Neural crest cell (in vitro differentiated cells): Measurements from ENCODE around the gene R3HDM4. TPM values are rescaled to one million over a fixed set of nuclear protein-coding genes. Genes with fewer than 3 reads are reported as not detected.
"Not testable (repeated sequence)": the region's sequence is repeated elsewhere in the genome, so short reads cannot be mapped to it uniquely, and the experiment has no call there.

ENCODE experiments used
- DNase-seq: peaks from one replicate; pipeline ENCODE4 v3.0.0; 2021; ENCODE audit warnings: low read depth, mixed read lengths, low spot score
- H3K27ac Mint-ChIP-seq: one replicate; pipeline ENCODE4 v1.8.0; 2021; ENCODE audit warnings: mild to moderate bottlenecking, mixed read lengths; ENCODE audit not compliant: unreplicated experiment
- H3K27me3 Mint-ChIP-seq: 2 replicates; pipeline ENCODE4 v1.8.0; 2021; ENCODE audit warnings: low read depth, mild to moderate bottlenecking, mixed read lengths
- H3K36me3 Mint-ChIP-seq: 2 replicates; pipeline ENCODE4 v1.8.0; 2021; ENCODE audit warnings: low read depth, mild to moderate bottlenecking, mixed read lengths
- H3K4me1 Mint-ChIP-seq: 2 replicates; pipeline ENCODE4 v1.8.0; 2021; ENCODE audit warnings: mixed read lengths
- H3K4me3 Mint-ChIP-seq: one replicate; pipeline ENCODE4 v1.8.0; 2021; ENCODE audit warnings: mild to moderate bottlenecking, mixed read lengths
- H3K9me3 Mint-ChIP-seq: 2 replicates; pipeline ENCODE4 v1.8.0; 2021; ENCODE audit warnings: mixed read lengths
- long read RNA-seq: library from polyadenylated mRNA; unstranded; transcript quantifications from one replicate; pipeline ENCODE4 v2.0.0, GENCODE V29; 2020
- total RNA-seq: library from RNA; stranded (reverse); gene quantifications from 2 replicates; pipeline ENCODE4 v1.2.1, GENCODE V29; 2021
- TF ChIP-seq, protein P1 (sequence below): fragments of 200-600 bp; sonication (generic); conservative IDR thresholded peaks from 2 replicates; pipeline ENCODE4 v1.5.0; 2021; ENCODE audit warnings: antibody characterized with exemption, mild to moderate bottlenecking

R3HDM4 gene
- total RNA-seq = 47.7 and 50.9 TPM in 2 replicates
- long read RNA-seq = 0 reads

DNA sequence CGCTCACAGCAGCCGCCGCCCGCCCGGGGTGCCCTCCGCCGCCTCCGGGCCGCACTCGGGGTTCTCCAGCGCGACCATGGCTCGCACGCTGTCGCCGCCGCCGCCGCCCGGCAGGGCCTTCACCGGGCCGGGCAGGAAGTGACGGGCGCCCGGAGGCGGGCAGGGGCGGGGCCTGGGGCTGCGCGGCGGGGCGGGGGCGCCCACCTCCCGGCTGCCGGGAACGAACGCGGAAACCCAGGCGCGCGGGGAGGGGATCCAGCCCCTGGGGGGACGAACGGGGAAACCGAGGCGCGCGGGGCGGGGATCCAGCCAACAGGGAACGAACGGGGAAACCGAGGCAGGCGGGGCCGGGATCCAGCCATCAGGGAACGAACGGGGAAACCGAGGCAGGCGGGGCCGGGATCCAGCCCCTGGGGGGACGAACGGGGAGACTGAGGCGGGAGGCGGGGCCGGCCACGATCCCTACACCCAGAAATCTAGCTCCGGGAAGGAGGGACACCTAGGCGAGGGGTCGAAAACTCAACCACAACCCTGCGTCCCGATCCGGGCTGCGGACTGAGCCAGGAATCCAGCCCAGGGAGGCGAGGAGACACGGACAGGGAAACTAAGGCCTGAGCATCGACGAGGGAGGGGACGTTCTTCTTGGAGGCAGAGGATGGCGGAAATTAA, at the start of gene R3HDM4:
TSS of gene R3HDM4 (minus strand) at position 140 of the 669 bp plus-strand sequence. CDS start at position 78, 62 bp downstream.
- H3K9me3 Mint-ChIP-seq = no peaks in the 10 kb centered on the region
- H3K4me1 Mint-ChIP-seq = no peaks in the 10 kb centered on the region
- H3K27me3 Mint-ChIP-seq = peaks cover 14% of the 10 kb centered on the region
- peak within 1 kb of the TSS; percentile 6 for H3K27ac Mint-ChIP-seq
- DNase-seq = peak; percentile 61
- peak within 1 kb of the TSS; percentile 85 for H3K4me3 Mint-ChIP-seq
- no peaks in the 10 kb centered on the region for H3K36me3 Mint-ChIP-seq
- TF ChIP-seq, protein P1, sequence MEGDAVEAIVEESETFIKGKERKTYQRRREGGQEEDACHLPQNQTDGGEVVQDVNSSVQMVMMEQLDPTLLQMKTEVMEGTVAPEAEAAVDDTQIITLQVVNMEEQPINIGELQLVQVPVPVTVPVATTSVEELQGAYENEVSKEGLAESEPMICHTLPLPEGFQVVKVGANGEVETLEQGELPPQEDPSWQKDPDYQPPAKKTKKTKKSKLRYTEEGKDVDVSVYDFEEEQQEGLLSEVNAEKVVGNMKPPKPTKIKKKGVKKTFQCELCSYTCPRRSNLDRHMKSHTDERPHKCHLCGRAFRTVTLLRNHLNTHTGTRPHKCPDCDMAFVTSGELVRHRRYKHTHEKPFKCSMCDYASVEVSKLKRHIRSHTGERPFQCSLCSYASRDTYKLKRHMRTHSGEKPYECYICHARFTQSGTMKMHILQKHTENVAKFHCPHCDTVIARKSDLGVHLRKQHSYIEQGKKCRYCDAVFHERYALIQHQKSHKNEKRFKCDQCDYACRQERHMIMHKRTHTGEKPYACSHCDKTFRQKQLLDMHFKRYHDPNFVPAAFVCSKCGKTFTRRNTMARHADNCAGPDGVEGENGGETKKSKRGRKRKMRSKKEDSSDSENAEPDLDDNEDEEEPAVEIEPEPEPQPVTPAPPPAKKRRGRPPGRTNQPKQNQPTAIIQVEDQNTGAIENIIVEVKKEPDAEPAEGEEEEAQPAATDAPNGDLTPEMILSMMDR = no peak

DNA sequence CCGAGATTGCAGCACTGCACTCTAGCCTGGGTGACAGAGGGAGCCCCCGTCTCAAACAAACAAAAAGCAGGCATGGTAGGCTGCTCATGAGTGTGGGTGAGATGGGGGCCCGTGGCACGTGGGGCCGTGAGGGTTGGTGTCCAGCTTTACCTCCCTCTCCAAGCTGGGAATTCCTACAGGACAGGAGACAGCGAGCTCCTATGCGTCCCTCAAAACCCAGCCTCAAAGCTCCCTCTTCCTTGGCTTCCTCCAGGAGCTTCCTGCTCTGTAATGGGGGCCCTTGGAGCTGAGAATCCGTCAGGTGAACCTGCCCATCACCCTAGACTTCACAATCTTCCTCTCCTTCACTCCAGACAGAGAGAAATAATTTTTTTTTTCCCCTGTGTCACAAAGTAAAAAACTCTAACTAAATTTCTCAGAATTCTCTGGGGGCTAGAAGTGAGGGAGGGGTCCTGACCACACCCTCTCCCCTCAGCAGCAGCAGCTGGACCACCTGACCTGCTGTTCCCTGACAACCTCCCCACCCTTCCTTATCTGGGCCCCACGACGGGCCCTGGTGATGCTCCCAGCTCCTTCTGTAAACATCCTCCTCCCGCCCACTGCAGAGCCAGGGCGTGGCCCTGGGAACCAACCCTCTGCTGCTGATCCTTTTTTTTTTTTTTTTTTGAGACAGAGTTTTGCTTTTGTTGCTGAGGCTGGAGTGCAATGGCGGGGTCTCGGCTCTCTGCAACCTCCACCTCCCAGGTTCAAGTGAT, 49.0 kb upstream of the R3HDM4 start:
- Mint-ChIP-seq H3K4me1 (peaks cover 9% of the 10 kb centered on the region), H3K9me3 (no peaks in the 10 kb centered on the region), H3K36me3 (peaks cover 13% of the 10 kb centered on the region), H3K27me3 (peaks cover 9% of the 10 kb centered on the region), H3K4me3 (no peak overlapping the region), H3K27ac (no peak overlapping the region)
- DNase-seq = no peak
- TF ChIP-seq, protein P1 = no peak

DNA sequence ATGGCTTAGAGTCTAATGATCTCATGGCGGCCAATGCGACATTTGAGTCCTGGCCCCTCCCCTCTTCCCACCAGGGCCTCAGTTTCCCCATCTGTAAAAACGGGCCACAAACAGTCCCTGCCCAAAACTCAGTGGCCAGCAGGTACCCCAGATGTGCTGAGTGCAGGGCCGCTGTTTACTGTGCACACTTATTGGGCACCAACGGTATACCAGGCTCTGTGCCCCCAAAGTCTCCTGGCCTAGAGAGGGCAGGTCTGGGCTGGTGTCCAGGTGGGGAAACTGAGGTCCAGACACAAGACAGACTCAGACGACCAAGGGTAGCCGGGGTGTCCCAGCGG, 47.6 kb upstream of the R3HDM4 start:
- DNase-seq = no peak
- Mint-ChIP-seq H3K27ac (peak overlapping the region; percentile 19), H3K36me3 (peaks cover 7% of the 10 kb centered on the region), H3K27me3 (peaks cover 15% of the 10 kb centered on the region), H3K9me3 (no peaks in the 10 kb centered on the region), H3K4me1 (peaks cover 16% of the 10 kb centered on the region), H3K4me3 (no peak overlapping the region)
- TF ChIP-seq, protein P1 = no peak

DNA sequence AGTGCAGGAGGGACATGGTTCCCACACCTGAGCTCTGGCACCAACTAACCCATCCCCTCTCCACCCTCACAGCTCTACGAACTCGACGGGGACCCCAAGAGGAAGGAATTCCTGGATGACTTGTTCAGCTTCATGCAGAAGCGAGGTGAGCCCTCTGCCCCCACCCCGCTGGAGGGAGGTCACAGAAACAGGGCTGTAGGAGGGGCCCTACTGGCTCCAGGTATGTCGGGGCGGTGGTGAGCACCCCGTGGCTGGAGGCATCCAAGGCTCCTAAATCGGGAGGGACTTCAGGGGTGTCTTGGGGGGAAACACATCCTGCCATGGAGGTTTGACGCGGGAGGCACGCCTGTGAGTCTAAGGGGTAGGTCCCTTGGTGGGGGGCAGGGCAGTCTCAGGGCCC, 47.0 kb upstream of the R3HDM4 start:
- TF ChIP-seq, protein P1 = no peak
- no peak overlapping the region for H3K4me3 Mint-ChIP-seq
- H3K27ac Mint-ChIP-seq = no peak overlapping the region
- no peaks in the 10 kb centered on the region for H3K9me3 Mint-ChIP-seq
- no peak for DNase-seq
- H3K27me3 Mint-ChIP-seq = peaks cover 15% of the 10 kb centered on the region
- H3K36me3 Mint-ChIP-seq = peaks cover 3% of the 10 kb centered on the region
- peaks cover 16% of the 10 kb centered on the region for H3K4me1 Mint-ChIP-seq

DNA sequence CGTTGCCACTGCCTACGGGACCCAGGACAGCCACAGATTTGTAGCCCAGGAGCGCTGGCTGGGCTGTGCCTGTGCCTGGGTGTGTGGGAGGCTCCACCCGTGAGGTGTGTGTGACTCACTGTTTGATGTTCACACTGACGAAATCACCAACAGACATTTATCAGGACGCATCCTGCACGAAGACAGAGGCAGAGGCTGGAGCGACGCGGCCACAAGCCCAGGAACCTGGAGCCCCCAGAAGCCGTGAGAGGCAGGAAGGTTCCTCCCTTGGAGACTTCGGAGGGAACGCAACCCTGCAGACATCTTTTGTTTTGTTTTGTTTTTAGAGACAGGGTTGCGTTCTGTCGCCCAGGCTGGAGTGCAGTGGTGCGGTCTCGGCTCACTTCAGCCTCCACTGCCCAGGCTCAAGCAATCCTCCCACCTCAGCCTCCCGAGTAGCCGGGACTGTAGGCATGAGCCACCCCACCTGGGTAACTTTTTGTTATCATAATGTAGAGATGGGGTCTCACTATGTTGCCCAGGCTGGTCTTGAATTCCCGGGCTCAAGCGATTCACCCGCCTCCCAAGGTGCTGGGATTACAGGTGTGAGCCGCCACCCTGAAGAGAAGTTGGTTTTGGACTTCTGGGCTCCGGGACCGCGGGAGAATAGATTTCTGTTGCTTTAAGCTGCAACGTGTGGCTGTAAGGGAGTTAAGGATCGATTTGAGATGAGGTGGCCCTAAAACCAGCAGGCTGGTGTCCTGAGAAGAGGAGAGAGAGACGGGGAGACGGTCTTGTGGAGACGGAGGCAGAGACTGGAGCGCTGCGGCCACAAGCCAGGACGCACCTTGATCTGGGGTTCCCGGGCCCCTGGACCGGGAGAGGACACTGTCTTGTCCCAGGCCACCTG, 46.2 kb upstream of the R3HDM4 start:
- Mint-ChIP-seq H3K9me3 (no peaks in the 10 kb centered on the region), H3K27ac (no peak overlapping the region), H3K4me1 (peaks cover 16% of the 10 kb centered on the region), H3K36me3 (no peaks in the 10 kb centered on the region), H3K27me3 (peaks cover 15% of the 10 kb centered on the region), H3K4me3 (no peak overlapping the region)
- TF ChIP-seq, protein P1 = no peak
- no peak for DNase-seq

DNA sequence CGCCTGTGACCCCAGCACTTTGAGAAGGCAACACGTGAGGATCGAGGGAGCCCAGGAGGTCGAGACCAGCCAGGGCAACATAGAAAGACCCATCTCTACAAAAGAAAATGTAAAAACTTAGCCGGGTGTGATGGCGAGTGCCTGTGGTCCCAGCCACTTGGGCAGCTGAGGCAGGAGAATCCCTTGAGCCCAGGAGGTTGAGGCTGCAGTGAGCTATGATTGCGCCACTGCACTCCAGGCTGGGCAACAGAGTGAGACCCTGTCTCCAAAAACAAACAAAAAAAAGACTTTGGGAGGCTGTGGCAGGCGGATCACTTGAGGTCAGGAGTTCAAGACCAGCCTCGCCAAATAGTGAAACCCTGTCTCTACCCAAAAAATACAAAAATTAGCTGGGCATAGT, 44.6 kb upstream of the R3HDM4 start:
- H3K36me3 Mint-ChIP-seq, H3K4me3 Mint-ChIP-seq, H3K9me3 Mint-ChIP-seq, H3K27ac Mint-ChIP-seq, DNase-seq: not testable (repeated sequence)
- peaks cover 21% of the 10 kb centered on the region for H3K4me1 Mint-ChIP-seq
- H3K27me3 Mint-ChIP-seq = peaks cover 21% of the 10 kb centered on the region
